ENCODE results near the gene PDE8A.

- TF ChIP-seq CTCF (conservative IDR thresholded peaks at IDR 0.05 in 1 of 2, IDR thresholded peaks at IDR 0.05 in 1 of 2; ENCODE audit: extremely low read depth in 1 of 2, insufficient read depth in 1 of 2, low read depth in 1 of 2, low read length in 2 of 2): no peak
- TF ChIP-seq EZH2 (IDR thresholded peaks at IDR 0.05; ENCODE audit: borderline replicate concordance, low read length): no peak
Observed at GRCh38 chr15:84980196-84981053, 1.2 kb upstream of the PDE8A start.
